Parathyroid adenoma (tissue), 2 donors: ENCODE results near the gene RFNG.
A peak's percentile ranks its signal among the peaks of the same experiment; 100 is the strongest.

ENCODE experiments used
- H2AFZ ChIP-seq: fragments of 300-600 bp; sonication (generic); one replicate; pipeline ENCODE4 v1.7.0; 2017; ENCODE audit warnings: antibody characterized with exemption, mild to moderate bottlenecking
- H3K27ac ChIP-seq: fragments of 300-600 bp; sonication (generic); one replicate; pipeline ENCODE4 v1.7.0; 2017
- H3K27me3 ChIP-seq: fragments of 300-600 bp; sonication (generic); one replicate; pipeline ENCODE4 v1.7.0; 2017; ENCODE audit warnings: low read length; ENCODE audit not compliant: control insufficient read depth, insufficient read depth
- H3K36me3 ChIP-seq: fragments of 300-600 bp; sonication (generic); one replicate; pipeline ENCODE4 v1.7.0; 2017; ENCODE audit warnings: low read length; ENCODE audit not compliant: control insufficient read depth, insufficient read depth
- H3K4me1 ChIP-seq: fragments of 300-600 bp; sonication (generic); one replicate; pipeline ENCODE4 v1.7.0; 2017; ENCODE audit warnings: control low read depth
- H3K4me2 ChIP-seq: fragments of 300-600 bp; sonication (generic); one replicate; pipeline ENCODE4 v1.7.0; 2017; ENCODE audit warnings: low read length
- H3K4me3 ChIP-seq: fragments of 300-600 bp; sonication (generic); one replicate; pipeline ENCODE4 v1.7.0; 2017; ENCODE audit warnings: low read depth, low read length
- H3K79me2 ChIP-seq: fragments of 300-600 bp; sonication (generic); one replicate; pipeline ENCODE4 v1.7.0; 2017; ENCODE audit warnings: control low read depth
- H3K9ac ChIP-seq: fragments of 300-600 bp; sonication (generic); one replicate; pipeline ENCODE4 v1.7.0; 2017; ENCODE audit warnings: mild to moderate bottlenecking
- H3K9me3 ChIP-seq: fragments of 300-600 bp; sonication (generic); one replicate; pipeline ENCODE4 v1.7.0; 2017; ENCODE audit warnings: low read length; ENCODE audit not compliant: control insufficient read depth
- CTCF ChIP-seq: fragments of 300-600 bp; sonication (generic); IDR thresholded peaks from one replicate; pipeline ENCODE4 v1.7.0; 2017; ENCODE audit warnings: antibody characterized with exemption, mild to moderate bottlenecking
- donor health status: primary hyperparathyroidism.

Gene RFNG

GRCh38 chr17:82033359-82034085, 18.1 kb downstream of the RFNG start:
- Histone ChIP-seq H3K79me2 (no peaks in the 10 kb centered on the region), H3K36me3 (no peaks in the 10 kb centered on the region), H3K27me3 (no peaks in the 10 kb centered on the region), H3K4me3 (no peak overlapping the region), H3K9ac (no peak overlapping the region), H3K4me2 (no peak overlapping the region), H3K4me1 (peaks cover 10% of the 10 kb centered on the region), H3K9me3 (no peaks in the 10 kb centered on the region), H3K27ac (no peak overlapping the region), H2AFZ (no peak overlapping the region)
- TF ChIP-seq CTCF = no peak

GRCh38 chr17:82031885-82032627, 19.6 kb downstream of the RFNG start:
- peaks cover 10% of the 10 kb centered on the region for H3K4me1 ChIP-seq
- peak overlapping the region; percentile 34 for H3K4me3 ChIP-seq
- H3K27ac ChIP-seq = no peak overlapping the region
- peak overlapping the region; percentile 66 for H3K4me2 ChIP-seq
- no peak overlapping the region for H3K9ac ChIP-seq
- no peaks in the 10 kb centered on the region for H3K9me3 ChIP-seq
- no peak for TF ChIP-seq CTCF
- H2AFZ ChIP-seq = no peak overlapping the region
- H3K79me2 ChIP-seq = no peaks in the 10 kb centered on the region
- no peaks in the 10 kb centered on the region for H3K27me3 ChIP-seq
- H3K36me3 ChIP-seq = no peaks in the 10 kb centered on the region

- Histone ChIP-seq H3K9ac (no peak within 1 kb of the TSS), H3K4me1 (peaks cover 6% of the 10 kb centered on the region), H3K27me3 (no peaks in the 10 kb centered on the region), H3K79me2 (no peaks in the 10 kb centered on the region), H3K36me3 (no peaks in the 10 kb centered on the region), H2AFZ (peak within 1 kb of the TSS; percentile 92), H3K4me3 (peak within 1 kb of the TSS; percentile 68), H3K9me3 (no peaks in the 10 kb centered on the region), H3K4me2 (peak within 1 kb of the TSS; percentile 89), H3K27ac (peak within 1 kb of the TSS; percentile 39)
- no peak for TF ChIP-seq CTCF
Observed at GRCh38 chr17:82031303-82031884, 20.2 kb downstream of the RFNG start, which contains the start of gene RAC3. Gene RAC3 (plus strand): TSS chr17:82031678. CDS start chr17:82031762, 84 bp downstream.

GRCh38 chr17:82030470-82031302, 20.9 kb downstream of the RFNG start:
- Histone ChIP-seq H3K27me3 (no peaks in the 10 kb centered on the region), H3K4me3 (peak overlapping the region; percentile 68), H2AFZ (peak overlapping the region; percentile 92), H3K79me2 (no peaks in the 10 kb centered on the region), H3K9me3 (no peaks in the 10 kb centered on the region), H3K4me1 (peaks cover 6% of the 10 kb centered on the region), H3K9ac (no peak overlapping the region), H3K36me3 (no peaks in the 10 kb centered on the region), H3K4me2 (peak overlapping the region; percentile 89), H3K27ac (peak overlapping the region; percentile 39)
- peak; percentile 93 for TF ChIP-seq CTCF
